HG03571 (cell line): ENCODE results near the gene LRP1-AS.

ENCODE experiments used
- ATAC-seq: cut with Tn5 transposase; IDR thresholded peaks from one replicate; pipeline ENCODE4 v1.9.1; 2021; ENCODE audit not compliant: unreplicated experiment

The LRP1-AS gene

DNA sequence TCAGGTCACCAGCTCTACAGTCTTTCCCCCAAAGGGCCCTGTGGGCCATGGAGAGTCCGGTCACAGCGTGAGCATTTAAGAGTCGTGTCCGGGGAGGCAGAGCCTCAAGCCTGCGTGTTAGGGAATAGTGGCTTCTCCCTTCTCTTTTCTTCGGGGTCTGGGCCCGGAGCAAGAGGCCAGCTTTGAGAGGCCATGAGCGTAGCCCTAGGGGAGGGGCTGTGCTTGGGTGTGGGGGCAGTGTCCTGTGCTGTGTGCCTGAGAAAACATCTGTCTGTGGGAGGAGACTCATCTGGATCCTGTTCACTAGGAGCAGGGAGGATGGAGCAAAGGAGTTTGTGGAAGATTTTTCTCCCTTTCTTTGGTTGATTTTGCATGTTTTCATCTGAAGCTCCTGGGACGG is 5.3 kb downstream of the LRP1-AS start:
- ATAC-seq, result no peak

DNA sequence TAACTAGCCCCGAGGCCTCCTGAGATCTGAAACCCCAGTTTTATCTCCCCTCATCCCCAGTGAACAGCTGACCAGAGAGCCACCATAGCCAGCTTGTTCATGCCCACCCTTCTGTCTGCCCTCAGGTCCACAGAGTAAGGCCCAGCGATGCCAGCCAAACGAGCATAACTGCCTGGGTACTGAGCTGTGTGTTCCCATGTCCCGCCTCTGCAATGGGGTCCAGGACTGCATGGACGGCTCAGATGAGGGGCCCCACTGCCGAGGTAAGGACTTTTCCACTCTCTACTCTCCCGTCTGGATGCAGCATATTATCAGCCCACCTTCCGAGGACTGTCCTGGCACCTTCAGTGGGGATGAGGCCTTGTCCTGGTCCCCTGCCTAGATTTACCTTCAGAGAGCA is 6.2 kb downstream of the LRP1-AS start:
- no peak for ATAC-seq

DNA sequence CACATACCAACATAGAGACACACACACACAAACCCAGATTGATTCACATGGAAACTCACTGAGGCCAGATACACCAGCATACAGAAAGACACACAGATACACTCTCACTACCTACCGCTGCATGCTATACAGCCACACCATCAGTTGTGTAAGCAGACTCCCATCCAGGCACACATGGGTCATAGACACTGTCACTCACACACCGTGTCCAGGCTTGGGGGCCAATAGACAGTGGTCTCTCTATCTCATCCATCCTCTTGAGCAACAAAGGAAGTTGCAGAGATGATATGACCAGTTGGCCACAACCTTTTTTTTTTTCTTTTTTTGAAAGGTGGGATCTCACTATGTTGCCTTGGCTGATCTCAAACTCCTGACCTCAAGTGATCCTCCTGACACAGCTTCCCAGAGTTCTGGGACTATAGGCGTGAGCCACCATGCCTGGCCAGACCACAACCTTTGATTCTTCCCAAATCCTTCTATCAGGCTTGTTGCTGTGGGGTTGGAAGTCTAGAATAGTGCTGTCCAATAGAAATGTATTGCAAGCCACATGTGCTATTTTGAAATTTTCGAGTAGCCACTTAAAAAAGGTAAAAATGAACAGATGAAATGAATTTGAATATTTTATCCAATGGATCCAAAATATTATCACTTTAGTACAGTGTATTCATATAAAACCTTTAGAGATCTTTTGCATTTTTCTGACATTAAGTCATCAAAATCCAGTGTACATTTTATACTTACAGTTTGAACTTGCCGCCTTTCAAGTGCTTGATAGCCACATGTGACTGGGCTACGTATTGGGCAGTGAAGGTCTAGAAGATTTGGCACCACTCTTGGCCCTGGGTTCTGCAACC is 7.4 kb downstream of the LRP1-AS start:
- ATAC-seq, result no peak

DNA sequence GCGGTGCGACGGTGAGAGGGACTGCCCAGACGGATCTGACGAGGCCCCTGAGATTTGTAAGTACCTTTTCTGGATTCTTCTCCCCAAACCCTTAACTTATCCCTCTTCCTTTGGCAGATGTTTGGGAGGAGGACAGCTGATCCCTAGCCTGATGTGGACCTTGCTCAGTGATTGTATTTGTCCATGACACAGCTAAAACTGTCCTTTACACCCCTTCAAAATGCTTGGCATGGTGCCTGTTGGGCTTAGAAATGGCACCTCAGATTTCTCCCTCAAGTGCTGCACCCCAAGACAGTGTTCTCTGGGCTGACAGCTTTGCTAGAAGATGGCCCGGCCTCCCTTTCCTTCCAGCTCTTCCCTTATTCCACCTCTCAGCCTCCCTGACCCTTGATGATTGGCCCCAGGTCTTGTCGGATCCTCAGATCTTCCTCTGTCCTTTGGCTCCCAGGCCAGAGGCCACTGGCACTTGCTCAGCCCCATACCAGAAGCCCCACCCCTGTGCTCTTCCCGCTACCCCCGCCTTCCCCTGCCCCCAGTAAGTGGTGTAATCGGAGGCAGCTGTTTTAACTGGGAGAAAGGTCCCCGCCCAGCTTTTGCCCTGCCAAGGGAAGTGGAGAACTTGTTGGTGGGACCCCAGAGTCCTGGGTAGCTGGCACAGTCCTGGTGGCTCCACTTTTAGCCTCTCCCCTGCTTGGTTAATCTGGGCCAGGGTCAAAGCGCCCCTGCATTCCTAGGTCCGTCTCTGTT is 8.7 kb downstream of the LRP1-AS start:
- no peak for ATAC-seq

DNA sequence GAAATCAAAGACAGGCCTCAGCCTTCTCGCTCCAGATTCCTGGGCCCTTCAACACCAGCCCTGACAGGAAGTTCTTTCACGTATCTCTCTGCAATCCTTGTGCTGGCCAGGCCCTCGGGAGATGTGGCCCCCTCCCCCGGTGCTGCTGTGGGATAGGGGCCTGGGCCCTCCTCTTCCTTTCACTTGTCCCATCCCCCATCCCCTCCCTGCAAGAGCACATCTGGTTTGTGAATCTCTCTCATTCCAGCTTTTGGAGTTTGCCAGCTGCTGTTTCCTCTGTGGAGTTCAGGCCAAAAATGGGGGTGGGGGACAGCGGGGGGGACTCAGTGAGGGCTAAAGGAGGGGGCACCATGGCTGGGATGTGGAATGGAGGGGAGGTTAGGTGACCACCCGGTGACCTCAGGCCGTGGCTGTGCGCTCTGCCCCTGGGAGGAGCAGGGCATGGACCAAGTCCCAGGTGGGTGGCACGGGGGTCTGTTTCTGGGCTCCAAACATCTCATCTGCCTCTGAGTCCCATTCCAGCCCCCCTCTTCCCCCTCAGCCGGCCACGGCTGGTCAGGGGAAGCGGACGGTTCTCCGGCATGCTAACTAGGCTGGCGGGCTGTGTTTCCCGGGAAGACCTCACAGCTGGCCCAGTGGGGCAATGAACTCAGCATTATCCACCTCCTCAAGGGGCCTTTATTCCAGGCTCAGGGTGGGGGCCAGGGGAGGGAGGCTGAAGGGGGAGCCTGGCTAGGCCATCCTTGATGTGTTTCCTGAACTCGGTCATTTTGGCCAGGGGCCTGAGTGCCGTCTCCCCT is 11.7 kb downstream of the LRP1-AS start:
- ATAC-seq, result no peak

DNA sequence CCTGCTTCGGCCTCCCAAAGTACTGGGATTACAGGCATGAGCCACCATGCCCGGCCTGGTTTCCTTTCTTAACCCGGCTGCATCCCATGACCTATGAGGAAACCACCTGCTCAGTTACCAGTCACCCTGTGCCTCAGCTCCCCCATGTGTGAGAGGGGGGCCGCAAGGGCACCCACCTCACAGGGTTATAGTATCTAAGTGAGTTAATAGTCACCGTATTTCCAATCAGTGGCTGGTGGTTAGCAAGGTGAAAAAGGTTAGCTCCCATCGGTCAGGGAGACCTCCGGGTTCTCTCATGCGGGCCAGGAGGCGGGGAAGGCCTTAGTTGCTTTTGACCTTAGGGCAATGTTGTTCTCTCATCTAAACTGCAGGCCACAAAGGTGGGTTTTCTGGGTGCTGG is 12.5 kb downstream of the LRP1-AS start:
- no peak for ATAC-seq

DNA sequence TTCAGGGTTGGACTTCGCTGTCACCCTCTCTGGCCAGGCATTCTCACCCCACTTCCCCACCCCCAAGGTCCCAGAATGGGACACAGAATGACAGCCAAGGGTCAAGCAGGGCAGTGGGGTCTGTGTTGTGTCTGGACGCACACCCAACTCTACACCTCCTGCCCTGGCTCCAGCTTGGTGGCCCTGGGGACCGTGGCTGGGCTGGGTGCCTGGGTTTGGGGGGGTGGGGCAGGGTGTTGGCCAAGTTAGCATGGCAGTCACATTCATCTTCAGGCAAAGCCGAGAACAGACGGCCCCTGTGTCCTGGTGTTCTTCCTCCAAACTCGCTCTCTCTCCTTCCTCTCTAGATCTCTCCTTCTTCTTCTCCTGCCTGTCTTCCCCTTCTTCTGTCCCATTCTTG is 13.5 kb downstream of the LRP1-AS start:
- ATAC-seq, result no peak

DNA sequence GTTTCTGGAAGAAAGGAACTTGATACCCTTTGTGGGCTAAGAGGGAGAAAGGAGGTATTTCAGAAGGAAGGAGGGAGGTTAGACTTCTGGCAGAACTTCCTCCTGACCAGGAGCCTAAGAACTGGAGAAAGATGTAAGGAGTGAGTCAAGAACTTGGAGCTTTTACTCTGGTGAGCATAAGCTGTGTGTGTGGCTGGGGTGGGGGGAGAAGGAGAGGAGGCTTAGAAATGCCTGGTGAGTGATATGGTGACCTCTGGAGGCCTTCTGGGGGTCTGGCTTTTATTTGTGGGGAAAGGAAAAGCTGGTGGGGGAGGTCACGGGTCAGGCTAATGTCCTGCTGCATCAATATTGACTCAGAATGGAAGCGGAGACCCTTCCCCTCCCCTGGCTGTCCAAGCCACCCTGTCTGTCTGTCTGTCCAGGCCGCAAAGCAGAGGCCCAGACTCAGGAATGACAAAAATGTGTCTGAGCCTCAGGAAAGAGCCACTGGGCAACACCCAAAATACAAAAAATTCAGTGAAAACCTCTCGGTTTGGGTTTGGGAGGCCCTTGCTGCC is 14.3 kb downstream of the LRP1-AS start:
- no peak for ATAC-seq

DNA sequence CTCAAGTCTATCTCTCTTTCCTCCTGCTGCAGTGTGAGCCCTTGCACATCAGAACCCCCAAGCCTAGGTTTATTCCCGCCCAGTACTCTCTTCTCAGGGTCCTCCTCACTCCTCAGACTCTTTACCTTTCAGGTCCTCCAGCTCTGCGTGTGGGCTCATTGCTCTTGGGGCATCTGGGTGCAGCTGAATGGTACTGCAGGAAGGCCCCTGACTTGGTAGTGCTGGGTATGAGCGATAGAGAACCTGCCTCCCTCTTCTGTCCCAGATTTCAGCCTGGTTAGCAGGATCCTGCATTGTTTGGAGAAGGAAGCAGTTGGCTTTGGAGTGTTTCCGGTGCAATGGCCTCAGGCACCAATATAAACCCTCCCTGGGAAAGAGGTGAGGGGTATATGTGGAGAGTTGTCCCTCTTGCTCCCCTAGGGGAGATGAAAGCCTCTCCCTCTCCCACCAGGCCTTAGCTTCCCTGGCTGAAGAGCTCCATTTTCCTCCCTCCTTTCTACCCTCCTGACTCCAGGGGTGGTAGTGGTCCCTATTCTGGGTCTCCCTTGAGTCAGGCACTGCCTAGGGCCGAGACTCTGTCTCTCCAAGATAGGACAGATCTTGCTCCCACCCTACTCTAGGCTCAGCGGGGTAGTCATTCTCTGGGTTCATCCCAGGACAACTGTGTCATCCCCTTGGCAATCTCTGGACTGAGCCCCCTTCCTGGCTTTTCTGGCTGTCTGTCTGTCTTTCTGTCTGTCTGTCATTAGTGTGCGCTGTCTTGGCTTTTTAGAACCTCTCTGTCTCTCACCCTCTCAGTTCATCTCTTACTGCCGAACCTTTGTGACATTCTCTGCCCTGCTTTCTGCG is 15.3 kb downstream of the LRP1-AS start:
- ATAC-seq, result no peak

DNA sequence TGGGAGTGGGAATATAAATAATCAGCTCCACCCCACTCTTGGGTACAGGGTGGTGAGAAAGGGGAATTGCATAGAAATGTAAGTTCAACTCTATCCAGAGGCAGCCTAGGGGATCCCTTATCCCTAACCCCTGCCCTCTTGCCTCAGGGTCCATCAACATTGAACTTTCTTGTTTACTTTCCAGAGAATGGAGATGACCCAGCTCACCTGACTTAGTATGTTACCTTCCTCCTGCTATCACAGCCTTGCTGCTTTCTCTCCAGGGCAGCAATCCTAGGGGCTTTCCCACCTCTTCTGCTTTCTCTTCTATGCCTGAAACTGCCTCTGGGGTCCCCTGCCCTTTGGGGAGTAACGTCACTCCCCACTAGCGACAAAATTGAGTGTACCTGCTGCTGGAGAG is 16.5 kb downstream of the LRP1-AS start:
- no peak for ATAC-seq

DNA sequence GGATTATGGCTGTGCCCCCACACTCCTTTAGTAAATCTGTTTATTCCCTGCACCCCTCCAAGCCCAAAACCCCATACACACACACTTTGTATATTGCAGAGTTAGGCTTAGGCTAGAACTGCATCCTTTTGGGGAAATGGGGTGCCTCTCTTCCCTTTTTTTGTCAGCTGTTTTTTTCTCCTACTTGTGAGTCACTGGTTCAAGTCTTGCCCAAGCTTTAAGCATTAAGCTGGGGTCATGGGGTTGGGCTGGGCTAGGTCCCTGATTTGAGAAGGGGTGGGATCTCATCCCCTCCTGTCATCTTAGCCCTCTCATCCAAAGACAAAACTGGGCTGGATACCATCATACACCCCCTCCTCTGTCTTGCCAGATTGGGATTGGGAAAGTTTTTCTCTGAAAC is 17.5 kb downstream of the LRP1-AS start:
- no peak for ATAC-seq

DNA sequence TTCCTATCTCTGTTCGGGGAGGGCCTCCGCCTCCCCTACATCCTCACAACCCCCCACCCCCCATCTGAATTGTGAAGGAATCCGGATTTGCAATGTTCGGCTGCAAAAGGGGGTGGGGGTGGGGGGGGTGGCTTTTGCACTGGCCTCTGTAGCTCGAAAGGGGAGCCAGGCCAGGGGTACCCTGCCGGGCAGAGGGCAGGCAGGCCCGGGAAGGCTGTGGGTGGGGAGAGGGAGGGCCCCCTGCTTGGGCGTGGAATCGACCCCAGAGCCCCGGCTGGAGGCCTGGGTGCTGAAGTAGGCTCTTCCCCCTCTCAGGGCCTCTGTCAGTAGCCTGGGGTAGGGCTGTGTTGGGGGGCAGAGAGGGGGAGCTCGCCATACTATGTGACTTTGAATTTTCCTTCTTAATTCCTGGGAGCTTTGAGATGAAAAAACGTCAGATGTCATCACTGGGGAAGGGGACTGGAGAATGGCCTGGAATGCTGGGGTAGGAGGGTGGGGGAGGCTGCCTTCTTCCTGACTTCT is 18.0 kb downstream of the LRP1-AS start:
- ATAC-seq, result no peak

DNA sequence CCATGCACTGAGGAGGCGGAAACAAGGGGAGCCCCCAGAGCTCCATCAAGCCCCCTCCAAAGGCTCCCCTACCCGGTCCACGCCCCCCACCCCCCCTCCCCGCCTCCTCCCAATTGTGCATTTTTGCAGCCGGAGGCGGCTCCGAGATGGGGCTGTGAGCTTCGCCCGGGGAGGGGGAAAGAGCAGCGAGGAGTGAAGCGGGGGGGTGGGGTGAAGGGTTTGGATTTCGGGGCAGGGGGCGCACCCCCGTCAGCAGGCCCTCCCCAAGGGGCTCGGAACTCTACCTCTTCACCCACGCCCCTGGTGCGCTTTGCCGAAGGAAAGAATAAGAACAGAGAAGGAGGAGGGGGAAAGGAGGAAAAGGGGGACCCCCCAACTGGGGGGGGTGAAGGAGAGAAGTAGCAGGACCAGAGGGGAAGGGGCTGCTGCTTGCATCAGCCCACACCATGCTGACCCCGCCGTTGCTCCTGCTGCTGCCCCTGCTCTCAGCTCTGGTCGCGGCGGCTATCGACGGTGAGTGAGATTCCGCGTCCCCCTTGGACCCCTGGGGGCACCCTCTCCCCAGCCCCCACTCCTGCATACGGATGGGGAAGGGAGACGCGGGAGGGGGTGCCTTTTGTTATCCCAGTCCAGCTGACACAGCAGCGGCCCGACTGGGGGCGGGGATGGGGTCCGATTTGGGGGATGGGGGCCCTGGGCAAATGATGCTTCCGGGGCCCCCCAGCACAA is 18.7 kb downstream of the LRP1-AS start:
- ATAC-seq, result no peak

DNA sequence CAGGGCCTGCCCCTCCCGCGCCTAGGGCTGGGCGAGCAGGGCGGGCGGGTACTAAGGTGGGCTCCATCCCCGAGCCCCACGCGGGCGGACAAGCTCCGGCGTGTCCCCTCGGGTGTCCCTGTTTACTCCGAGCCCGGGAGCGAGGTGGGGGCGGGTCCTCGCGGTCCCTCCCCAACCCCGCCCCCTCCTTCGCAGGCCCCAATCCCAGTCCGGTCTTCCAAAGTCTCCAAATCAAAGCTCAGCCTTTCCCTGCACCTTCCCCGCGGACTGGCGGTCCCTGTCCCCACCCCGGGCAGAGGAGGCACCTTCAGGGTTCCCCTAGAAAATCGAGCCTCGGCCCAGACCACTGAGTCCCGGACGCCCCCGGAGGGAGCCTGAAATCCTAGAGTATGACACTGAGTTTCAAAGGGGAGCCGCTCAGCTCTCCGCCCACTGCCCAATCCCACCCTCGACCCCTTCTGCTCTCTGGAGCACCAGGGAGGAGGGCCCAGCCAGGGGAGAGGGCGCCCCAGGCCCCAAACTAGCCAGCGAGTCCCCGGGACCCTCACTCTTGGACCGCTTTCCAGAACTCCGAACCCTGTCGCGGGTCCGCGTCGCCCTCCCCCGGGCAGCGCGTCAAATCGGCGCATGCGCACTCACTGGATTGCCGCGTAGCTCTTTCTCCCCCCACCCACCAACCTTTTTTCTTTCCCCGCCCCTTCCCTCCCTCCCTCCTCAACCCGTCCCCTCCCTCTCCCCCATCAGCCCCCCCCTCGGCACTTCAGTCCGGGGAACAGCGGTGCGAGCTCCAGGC is 19.5 kb downstream of the LRP1-AS start, which contains the start of gene LRP1:
TSS of gene LRP1 (plus strand) at position 758 of the 793 bp plus-strand sequence. CDS start 482 bp downstream, outside the sequence.
- ATAC-seq, result no peak

DNA sequence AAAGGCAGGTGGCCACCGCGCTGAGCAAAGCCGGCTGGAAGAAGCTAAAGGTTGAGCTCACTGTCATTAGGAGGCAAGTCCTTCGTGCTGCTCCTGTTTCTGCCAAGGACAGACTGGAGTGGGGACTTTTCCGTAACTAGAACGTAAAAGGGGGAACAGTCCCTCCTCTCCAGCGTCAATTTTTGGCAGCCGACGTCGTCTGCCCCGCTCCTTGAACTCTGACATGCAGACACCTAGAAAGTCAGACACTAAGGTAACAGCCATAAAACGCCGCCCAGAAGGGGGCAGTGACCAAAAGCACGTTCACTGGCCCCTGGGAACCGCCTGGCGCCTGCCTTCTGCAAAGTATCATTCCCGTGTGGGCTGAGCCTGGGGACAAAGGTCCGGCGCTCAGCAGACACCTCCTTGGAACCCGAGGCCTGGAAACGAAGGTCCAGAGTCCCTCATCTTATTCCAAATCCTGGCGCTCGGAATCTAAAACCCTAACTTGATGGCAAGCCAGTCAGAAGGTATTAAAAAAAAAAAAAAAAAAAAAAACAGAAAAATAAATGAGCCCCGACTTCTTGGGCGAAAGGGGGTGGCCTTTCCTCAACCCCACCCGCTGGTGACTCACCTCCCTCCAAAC is 20.2 kb downstream of the LRP1-AS start:
- no peak for ATAC-seq

DNA sequence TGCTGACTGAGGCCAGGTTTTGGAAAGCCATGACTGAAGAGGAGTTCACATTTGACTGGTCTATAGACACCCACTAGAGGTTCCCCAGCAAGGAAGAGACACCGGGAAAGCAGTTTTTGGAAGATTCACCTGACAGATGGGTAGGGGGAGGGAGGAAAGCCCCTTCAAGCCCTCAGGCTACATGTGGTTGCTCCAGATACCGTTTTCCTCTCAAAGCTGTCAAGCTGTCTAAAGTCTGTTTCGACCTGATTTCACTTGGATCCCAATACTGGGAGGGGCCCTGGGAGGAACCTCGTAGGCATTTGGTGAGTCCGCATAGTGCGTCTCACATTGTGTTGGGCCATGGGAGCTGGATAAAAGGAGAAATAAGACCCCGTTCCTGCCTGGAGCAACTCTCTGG is 20.9 kb downstream of the LRP1-AS start:
- ATAC-seq, result no peak

DNA sequence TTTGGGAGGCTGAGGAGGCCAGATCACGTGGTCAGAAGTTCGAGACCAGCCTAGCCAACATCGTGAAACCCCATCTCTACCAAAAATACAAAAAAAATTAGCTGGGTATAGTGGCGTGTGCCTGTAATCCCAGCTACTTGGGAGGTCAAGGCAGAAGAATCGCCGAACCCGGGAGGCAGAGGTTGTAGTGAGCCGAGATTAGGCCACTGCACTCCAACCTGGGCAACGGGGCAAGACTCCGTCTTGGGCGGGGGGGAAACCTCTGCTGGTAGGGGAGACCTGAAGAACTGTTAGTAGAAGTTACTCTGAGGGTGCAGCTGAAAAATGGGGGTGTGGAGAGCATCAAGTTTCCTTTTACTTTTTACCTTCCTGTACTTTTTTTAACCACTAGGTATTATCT is 21.4 kb downstream of the LRP1-AS start:
- ATAC-seq, result no peak

DNA sequence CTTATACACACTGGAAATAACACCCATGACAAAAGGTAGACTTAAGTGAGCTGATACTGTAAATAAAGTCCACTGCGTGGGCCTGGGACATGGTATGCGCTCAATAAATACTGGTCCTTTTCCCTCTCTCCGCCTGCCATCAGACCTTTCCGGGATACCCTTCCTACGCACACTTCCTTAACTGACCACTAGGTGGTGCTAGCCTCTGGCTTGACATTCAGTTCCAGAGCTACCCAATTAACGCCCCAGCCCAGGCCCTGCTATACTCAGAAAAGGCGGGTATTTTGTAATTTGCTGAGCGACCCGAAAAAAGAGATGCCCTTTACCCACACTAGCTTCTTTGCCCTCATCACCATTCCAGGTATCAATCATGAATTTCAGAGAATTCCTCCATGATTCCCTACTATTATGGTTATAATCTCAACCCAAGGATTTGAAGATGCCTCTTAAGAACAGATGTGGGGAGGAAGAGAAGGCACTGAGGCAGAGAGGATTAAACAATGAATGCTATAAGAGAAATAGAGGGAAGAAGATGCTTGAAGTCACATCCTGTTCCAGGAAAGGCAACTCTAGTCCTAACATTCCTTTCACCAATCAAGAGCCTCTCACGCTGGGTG is 23.1 kb downstream of the LRP1-AS start:
- ATAC-seq, result no peak
